Osteoblast (primary cell): Measurements from ENCODE around the gene RPS10. TPM values are rescaled to one million over a fixed set of nuclear protein-coding genes. Genes with fewer than 3 reads are reported as not detected.

Experiments used
- DNase-seq: peaks from one replicate; pipeline ENCODE4 v3.0.0; 2011; ENCODE audit warnings: low spot score, mixed read lengths; ENCODE audit not compliant: insufficient read length; ENCODE audit errors: missing footprints
- H2AFZ ChIP-seq: 2 replicates; pipeline ENCODE4 v1.6.0; 2011; ENCODE audit warnings: mild to moderate bottlenecking, low read length
- H3K27ac ChIP-seq: 2 replicates; pipeline ENCODE4 v1.5.1; 2011; ENCODE audit warnings: mild to moderate bottlenecking, low read depth, low read length, moderate library complexity
- H3K27me3 ChIP-seq: 2 replicates; pipeline ENCODE4 v1.6.0; 2012; ENCODE audit warnings: mild to moderate bottlenecking, control low read depth, inconsistent platforms, low read length, moderate library complexity; ENCODE audit not compliant: insufficient read depth
- H3K36me3 ChIP-seq: 2 replicates; pipeline ENCODE4 v1.5.1; 2011; ENCODE audit warnings: mild to moderate bottlenecking, low read length, control low read depth, moderate library complexity; ENCODE audit not compliant: insufficient read depth
- H3K4me1 ChIP-seq: 2 replicates; pipeline ENCODE4 v1.5.1; 2011; ENCODE audit warnings: mild to moderate bottlenecking, low read length, control low read depth, moderate library complexity; ENCODE audit not compliant: insufficient read depth
- H3K4me2 ChIP-seq: 2 replicates; pipeline ENCODE4 v1.6.0; 2011; ENCODE audit warnings: mild to moderate bottlenecking, low read length; ENCODE audit not compliant: insufficient read depth
- H3K4me3 ChIP-seq: fragments of 200-600 bp; sonication (generic); 3 replicates; pipeline ENCODE4 v1.5.1; 2012; ENCODE audit warnings: mild to moderate bottlenecking, low read length, inconsistent platforms; ENCODE audit not compliant: insufficient read depth
- H3K79me2 ChIP-seq: 2 replicates; pipeline ENCODE4 v1.6.0; 2012; ENCODE audit warnings: mild to moderate bottlenecking, low read length, control low read depth, inconsistent platforms; ENCODE audit not compliant: insufficient read depth
- H3K9me3 ChIP-seq: 2 replicates; pipeline ENCODE4 v1.5.1; 2011; ENCODE audit warnings: low read depth, low read length, control low read depth
- H4K20me1 ChIP-seq: 2 replicates; pipeline ENCODE4 v1.6.0; 2012; ENCODE audit warnings: mild to moderate bottlenecking, low read length, control low read depth; ENCODE audit not compliant: insufficient read depth
- CTCF ChIP-seq: IDR thresholded peaks from 2 replicates; pipeline ENCODE4 v1.5.1; 2011; ENCODE audit warnings: mild to moderate bottlenecking, low read depth, low read length, moderate library complexity; ENCODE audit errors: extremely low read depth
- total RNA-seq: library from RNA; depleted of rRNA; stranded (reverse); fragments of >200 nt; gene quantifications from 2 replicates; pipeline ENCODE4 v1.2.3, GENCODE V29; 2012

RPS10 gene
- total RNA-seq, 1 donor, result 2,228 TPM

GRCh38 chr6:34418367-34418766, 7.5 kb downstream of the RPS10 start:
- no peak overlapping the region for H3K27ac ChIP-seq
- TF ChIP-seq CTCF, result no peak
- H3K27me3 ChIP-seq, result no peaks in the 10 kb centered on the region
- no peak overlapping the region for H3K4me2 ChIP-seq
- H3K4me1 ChIP-seq, result peaks cover 5% of the 10 kb centered on the region
- peaks cover 72% of the 10 kb centered on the region for H3K36me3 ChIP-seq
- H3K4me3 ChIP-seq, result no peak overlapping the region
- no peak overlapping the region for H2AFZ ChIP-seq
- H4K20me1 ChIP-seq, result peaks cover 43% of the 10 kb centered on the region
- H3K9me3 ChIP-seq, result no peaks in the 10 kb centered on the region
- DNase-seq, result no peak
- peaks cover 24% of the 10 kb centered on the region for H3K79me2 ChIP-seq

- no peaks in the 10 kb centered on the region for H3K27me3 ChIP-seq
- H3K27ac ChIP-seq, result no peak overlapping the region
- no peak overlapping the region for H3K4me3 ChIP-seq
- no peak overlapping the region for H2AFZ ChIP-seq
- no peak for TF ChIP-seq CTCF
- H3K36me3 ChIP-seq, result peaks cover 58% of the 10 kb centered on the region
- H3K4me2 ChIP-seq, result no peak overlapping the region
- peaks cover 4% of the 10 kb centered on the region for H3K4me1 ChIP-seq
- H3K9me3 ChIP-seq, result no peaks in the 10 kb centered on the region
- H4K20me1 ChIP-seq, result peaks cover 33% of the 10 kb centered on the region
- no peak for DNase-seq
- peaks cover 9% of the 10 kb centered on the region for H3K79me2 ChIP-seq
These were observed 8.9 kb downstream of the RPS10 start for GRCh38 chr6:34416877-34417371.

- peaks cover 44% of the 10 kb centered on the region for H3K36me3 ChIP-seq
- peak; percentile 85 for DNase-seq
- H3K27me3 ChIP-seq, result no peaks in the 10 kb centered on the region
- no peaks in the 10 kb centered on the region for H3K9me3 ChIP-seq
- H3K27ac ChIP-seq, result peak overlapping the region; percentile 47
- H3K4me2 ChIP-seq, result peak overlapping the region; percentile 10
- H3K4me1 ChIP-seq, result peaks cover 4% of the 10 kb centered on the region
- H3K79me2 ChIP-seq, result no peaks in the 10 kb centered on the region
- peaks cover 25% of the 10 kb centered on the region for H4K20me1 ChIP-seq
- H3K4me3 ChIP-seq, result no peak overlapping the region
- no peak overlapping the region for H2AFZ ChIP-seq
- peak; percentile 82 for TF ChIP-seq CTCF
These were observed 10.6 kb downstream of the RPS10 start for GRCh38 chr6:34414999-34415858.

GRCh38 chr6:34412643-34413214, 13.1 kb downstream of the RPS10 start:
- no peak overlapping the region for H3K4me3 ChIP-seq
- no peak for TF ChIP-seq CTCF
- no peaks in the 10 kb centered on the region for H3K27me3 ChIP-seq
- no peak overlapping the region for H3K4me2 ChIP-seq
- DNase-seq, result no peak
- no peak overlapping the region for H2AFZ ChIP-seq
- no peaks in the 10 kb centered on the region for H3K9me3 ChIP-seq
- no peak overlapping the region for H3K27ac ChIP-seq
- H4K20me1 ChIP-seq, result peaks cover 15% of the 10 kb centered on the region
- H3K36me3 ChIP-seq, result peaks cover 20% of the 10 kb centered on the region
- H3K79me2 ChIP-seq, result no peaks in the 10 kb centered on the region
- H3K4me1 ChIP-seq, result peaks cover 4% of the 10 kb centered on the region
